GM18526 (cell line): Measurements from ENCODE around the gene MRPL37.

Experiments used
- POLR2A ChIP-seq: IDR thresholded peaks from 3 replicates; pipeline ENCODE4 v1.6.1; 2011; ENCODE audit not compliant: insufficient read length; ENCODE audit errors: extremely low read depth

The MRPL37 gene

DNA sequence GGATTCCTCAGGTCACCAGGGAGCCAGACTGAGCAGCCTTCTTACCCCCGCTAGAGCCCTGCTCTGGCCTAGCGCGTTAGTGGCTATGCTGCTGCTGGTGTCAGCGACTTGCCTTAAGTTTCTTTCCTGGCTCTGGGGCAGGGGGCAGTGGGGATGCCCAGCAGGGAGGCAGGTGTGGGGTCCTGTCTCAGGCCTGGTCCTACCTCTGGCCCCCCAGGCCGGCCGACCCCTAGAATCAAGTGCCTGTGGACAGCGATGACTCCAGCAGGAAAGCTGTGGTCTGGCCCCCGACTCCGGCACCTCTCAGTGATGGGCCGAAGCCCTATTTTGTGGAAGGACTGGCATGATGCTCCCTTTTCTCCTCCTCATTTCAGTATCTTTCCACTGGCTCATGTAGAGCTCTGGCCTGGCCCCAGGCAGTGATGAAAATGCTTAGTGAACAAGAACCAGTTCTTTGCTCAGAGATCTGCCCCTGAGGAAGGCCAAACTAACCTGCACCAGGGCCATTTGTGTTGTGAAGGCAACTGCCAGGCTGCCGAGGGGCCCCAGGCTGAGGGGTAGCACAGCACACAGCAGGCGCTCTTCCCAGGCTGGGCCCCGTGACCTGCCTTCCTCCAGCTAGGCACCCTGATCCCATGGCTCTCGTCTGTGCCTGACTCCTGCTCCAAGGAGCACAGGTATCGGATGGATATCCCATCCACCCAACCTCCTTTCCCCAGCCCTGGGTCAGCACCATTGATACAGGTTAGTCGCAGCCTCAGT lies 23.7 kb downstream of the MRPL37 start:
- TF ChIP-seq POLR2A = no peak

DNA sequence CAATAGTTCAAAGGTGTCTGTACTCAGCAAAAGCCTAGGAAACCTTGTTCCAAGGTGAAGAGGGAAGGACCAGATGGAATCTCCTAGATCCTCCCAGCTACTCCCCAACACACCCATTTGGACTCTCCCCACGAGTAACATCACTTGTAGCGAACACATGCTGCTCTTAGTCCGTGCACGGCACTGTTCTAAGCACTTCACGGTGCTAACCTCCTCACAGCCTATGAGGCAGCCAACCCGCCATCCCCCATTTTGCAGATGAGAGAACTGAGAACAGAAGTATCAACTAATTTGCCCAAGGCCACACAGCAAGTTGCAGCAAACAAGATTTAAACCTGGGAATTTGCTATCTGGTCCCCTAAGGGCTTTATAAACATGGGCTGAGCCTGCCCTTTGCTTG lies 24.3 kb downstream of the MRPL37 start:
- TF ChIP-seq POLR2A = no peak

DNA sequence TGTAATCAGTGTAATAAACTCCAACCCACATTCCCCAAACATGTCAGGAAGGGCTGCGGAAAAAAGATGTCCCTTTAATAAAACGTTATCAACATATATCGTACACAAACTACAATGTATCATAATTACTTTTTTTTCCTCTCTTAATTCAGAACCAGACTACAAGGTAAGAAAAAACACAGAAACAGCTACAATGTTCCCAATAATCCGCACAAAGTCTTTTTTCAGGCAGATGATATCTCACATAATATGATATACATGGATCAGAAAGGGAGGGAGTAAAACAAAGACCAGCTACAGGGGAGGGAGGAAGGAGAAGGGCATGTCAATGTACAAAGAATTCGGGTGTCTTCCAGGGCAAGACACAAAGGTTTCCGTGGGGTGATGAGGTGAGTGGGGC lies 25.4 kb downstream of the MRPL37 start:
- TF ChIP-seq POLR2A = no peak

DNA sequence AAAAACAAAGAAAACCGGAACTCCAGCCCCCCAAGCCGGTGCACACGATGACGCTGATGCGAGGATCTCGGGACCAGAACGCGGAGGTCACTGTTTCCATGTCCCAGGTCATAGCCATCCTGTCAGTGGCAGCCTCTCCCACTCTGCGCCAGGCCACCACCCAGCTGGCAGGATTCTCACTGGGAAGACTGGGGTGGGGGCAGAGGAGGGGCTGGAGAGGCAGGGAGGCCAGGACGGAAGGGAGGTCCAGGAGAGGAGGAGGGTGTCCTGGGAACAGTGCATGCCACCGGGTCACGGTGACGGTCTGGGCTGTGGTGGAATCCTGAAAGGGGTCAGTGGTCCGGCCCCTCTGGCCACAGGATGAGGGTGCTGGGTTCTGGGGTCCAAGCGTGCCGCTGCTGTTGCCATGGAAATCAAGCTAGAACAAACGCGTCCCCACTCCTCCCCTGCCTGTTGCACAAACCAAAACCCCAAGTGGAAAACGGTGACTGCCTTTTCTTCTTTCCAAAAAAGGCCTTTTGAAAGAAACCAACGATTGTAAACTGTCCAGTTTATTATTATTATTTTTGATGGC lies 26.1 kb downstream of the MRPL37 start:
- no peak for TF ChIP-seq POLR2A

DNA sequence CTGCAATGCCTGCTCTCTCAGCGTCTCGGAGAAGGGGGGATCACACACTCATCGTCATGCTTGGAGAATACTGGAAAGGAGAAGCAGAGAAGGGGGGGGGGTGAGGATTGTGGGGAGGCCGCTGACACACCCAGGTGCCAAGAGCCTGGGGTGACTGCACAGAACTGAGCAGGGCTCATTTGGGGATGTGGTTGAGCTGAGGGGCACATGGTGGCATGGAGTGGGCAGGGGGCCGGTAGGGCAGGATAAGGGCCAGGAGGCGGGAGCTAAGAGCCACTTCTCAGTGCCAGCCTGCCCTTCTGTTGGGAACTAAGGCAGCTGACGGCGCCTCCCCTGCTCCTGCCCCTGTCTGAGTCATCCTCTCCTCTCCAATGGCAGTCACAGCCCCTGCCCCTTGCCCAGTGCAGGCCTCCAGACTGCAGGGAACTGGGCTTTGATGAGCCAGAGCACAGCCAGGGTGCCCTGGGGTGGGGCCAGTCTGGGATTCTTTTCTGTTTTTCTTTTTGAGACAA lies 27.2 kb downstream of the MRPL37 start:
- TF ChIP-seq POLR2A = no peak

DNA sequence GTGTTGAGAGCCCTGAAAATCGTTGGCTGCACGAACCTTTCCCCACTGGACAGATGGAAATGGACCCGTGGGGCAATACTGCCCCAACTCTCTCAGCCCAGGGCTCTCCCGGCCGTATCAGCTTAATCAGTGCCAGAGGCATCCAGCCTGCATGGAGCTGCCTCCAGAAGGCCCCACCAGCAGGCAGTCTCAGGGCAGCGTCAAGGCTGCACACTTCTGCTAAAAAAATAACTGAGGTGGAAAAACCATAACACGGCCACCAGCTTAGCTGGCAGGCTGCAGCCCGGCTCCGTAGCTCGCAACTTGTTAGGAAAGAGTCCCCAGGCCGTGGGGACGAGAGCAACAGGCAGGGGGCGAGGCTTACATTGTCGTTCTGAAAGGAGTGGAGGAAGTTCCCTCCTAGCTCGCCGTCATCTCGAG lies 27.9 kb downstream of the MRPL37 start:
- no peak for TF ChIP-seq POLR2A

DNA sequence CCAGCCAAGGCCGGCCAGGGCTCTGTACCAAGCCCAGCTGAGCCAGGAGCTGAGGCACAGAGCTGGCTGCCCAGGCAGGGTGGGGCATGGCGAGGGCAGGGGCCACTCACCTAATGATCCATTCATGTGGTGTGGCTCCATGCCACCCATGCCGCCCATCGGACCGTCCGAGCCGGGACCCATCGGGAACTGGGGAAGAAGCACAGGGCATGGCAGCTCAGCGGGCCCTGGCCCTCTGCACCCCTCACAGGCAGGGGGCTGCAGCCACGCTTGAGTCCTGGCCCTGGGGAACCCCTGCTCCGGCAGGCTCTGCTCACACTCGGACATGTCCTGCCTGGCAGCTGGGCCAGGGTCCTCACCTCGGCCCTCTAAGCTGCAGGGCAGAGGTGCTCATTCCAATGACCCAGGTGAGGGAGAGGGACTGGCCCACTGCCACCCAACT lies 28.7 kb downstream of the MRPL37 start:
- no peak for TF ChIP-seq POLR2A

DNA sequence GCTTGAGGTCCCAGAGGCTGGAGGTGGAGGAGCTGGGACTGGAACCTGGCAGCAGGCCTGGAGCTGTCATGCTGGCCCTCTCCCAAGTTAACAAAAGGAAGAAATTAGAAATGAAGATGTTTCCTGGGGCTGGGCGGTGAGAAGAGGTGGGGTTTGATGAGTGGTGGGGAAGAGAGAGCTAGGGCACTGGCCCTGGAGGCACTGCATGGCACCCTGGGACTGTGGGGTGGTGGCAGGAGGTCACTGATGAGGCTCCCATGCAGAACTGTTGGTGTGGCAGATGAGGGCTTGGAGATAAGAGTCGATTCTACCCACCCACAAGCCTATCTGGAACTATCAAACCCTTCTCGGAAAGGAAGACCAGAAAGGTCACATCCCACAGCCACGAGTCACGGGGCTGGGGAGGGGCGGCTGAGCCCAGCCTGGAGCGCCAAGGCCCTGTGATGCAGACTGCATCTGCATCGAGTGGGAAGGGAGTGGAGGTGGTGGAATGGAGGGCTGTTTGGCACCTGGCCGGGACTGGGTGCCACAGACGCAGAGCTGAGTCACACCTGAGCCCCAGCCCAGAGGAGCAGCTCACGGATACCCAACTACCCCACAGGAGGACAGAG lies 29.4 kb downstream of the MRPL37 start:
- no peak for TF ChIP-seq POLR2A

DNA sequence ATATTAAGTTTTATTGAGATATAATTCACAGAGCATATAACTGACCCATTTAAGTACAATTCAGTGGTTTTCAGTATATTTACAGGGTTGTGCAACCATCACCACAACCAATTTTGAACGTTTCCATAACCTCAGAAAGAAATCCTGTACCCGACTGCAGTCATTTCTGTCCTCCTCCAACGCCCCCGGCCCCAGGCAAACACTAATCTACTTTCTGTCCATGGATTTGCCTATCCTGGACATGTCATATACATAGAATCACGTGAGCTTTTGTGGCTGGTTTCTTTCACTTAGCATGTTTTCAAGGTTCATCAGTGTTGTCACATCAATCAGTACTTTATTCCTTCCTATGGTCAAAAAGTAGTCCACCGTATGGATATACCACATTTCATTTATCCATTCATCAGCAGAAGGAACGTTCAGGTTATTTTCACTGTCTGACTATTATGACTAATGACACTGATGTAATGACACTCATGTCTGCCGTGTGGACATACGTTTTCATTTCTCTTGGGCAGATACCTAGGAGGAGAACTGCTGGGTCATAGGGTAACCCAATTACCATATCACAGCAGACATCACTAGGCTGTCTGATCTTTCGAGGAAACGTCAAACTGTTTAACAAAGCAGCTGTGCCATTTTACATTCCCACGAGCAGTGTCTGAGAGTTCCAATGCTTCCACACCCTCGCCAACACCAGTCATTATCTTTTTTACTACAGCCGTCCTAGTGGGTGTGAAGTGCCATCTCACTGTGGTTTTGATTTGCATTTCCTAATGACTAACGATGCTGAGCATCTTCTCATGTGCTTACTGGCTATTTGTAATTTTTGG lies 30.8 kb downstream of the MRPL37 start:
- TF ChIP-seq POLR2A = no peak

DNA sequence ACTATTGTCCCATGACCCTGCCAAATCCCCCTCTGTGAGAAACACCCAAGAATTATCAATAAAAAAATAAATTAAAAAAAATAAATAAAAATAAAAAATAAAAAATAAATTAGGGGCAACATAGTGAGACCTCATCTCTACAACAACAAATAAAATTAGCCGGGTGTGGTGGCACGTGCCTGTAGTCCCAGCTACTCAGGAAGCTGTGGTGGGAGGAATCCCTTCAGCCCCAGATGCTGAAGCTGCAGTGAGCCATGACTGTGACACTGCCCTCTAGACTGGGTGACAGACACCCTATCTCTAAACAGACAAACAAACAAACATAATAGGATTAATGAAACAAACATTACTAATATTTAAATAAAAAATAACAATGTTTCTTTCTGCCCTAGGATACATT lies 34.3 kb downstream of the MRPL37 start:
- no peak for TF ChIP-seq POLR2A

DNA sequence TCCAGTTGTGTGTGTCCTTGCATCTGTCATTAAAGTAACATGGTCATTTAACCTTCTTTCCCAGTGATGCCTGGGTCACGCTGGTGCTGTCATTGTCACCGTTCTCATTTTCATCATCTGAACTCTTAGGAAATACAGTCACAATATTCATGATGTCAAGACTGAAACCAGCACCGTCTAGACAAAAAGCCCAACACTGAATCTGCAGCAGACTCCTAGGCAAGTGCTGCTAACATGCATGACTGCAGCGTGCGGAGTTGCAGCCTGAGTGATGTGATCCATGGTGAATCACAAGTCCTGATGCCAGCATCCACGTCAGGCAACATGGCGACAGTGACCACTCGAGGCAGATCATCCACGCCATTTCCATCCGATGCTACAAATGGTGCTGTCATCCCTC lies 37.6 kb downstream of the MRPL37 start:
- TF ChIP-seq POLR2A = no peak

DNA sequence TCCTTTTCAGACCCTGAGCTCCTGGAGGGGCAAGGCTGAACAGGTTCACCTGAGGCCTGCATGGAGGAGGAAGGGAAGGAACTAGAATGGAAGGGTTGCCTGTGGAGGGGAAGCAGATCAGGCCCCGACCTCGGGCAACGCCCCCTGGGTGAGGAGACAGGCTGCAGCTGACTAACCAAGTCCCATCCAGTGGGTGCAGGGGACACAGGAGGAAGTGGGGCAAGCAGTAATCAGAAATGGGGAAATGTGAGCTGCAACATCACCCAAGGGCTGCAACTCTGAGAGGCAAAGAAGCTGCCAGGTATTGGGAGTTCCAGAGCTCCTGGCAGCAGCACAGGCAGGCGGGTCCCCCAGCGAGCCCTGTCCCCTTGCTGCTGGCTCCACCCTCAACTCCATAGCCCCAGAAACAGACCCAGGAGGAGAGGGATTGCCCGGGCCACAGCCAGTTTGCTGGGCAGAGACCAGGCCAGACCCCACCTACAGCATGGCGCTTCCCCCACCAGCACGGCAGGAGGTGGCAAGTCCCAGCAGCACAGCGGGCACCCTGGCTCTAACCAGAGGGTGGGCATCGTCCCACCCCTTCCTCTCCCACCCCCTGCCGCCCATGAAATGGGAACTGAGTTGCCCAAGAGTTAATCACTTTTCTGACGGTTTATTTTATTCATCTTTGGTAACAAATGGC lies 38.5 kb downstream of the MRPL37 start:
- no peak for TF ChIP-seq POLR2A

DNA sequence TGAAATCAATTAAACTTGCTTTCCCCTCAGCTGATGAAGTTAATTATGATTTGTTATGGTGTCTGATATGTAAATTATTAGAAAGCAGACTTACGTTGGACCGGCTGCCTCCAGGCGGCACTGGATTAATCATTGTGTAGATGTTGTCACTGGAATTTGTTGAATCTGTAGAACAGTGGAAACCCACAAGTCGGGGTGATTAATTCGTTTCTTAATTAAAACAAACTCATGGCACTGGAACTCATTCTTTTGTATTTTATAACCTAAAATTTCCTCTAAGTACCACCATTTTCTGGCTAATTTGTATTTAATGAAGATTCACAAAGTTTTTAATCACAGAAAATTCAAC lies 39.0 kb downstream of the MRPL37 start:
- no peak for TF ChIP-seq POLR2A

DNA sequence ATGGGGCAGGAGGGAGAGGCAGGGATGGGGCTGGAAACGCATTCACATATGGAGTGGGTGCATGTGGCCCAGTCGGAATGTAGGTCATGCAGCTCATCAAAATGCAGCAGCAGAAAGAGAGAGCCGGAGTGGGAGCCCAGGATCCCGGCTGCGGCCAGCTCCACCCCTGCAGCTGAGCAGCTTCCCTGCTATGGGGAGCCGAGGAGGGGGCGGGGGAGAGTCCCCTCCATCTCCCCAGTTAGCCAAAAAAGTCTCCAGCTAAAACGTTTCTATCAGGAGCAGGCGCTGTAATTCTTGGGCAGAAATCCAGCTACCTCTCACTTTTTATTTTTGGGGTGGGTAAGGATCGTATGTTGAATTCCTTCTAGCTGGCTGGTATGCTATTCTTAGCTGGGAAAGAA lies 39.7 kb downstream of the MRPL37 start:
- no peak for TF ChIP-seq POLR2A

DNA sequence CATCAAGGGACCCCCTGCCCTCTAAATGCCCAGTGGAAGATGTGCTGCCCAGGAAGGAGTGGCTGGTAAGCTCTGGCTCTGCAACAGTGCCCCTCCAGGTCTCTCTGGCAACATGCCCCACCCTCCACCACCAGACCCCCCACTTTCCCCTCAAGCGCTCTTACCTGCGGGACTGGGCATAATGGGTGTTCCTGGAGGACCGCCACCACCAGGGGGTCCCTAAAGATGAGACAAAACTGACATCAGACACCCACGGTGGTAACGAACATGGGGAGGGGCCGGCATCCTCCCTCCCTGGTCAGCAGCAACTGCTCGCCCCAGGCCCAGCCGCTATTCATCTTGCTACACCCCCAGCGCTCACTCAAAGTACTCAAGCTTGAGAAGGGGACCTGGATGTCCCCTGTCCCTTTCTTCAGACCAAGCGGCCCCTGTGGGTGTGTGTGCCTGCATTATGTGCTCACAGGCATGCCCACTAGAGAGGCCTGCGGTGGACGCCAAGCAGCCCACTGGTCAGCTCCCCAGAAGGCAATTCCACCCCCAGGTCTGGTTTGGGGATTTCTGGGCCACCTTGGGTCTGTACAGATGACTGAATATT lies 40.9 kb downstream of the MRPL37 start:
- no peak for TF ChIP-seq POLR2A
